Left lung (tissue), 10 donors: ENCODE measurements around the gene EZH1. TPM values are rescaled to one million over a fixed set of nuclear protein-coding genes. Genes with fewer than 3 reads are reported as not detected.

Experiments used
- ATAC-seq: fragments of 200-7000 bp; cut with Tn5 transposase; one replicate; pipeline ENCODE4 v1.9.1; 2020; ENCODE audit warnings: moderate library complexity
- DNase-seq, 4 donors: peaks; one replicate each; pipeline ENCODE4 v3.0.0-alpha.2; 2013 to 2020
- H3K27ac ChIP-seq, 2 donors: fragments of 200-600 bp; sonication (generic) in 1 of 2; one replicate each; pipeline versions ENCODE4 v1.5.0 to v1.8.0; 2020 to 2021
- H3K27me3 ChIP-seq, 2 donors: fragments of 200-600 bp; sonication (generic) in 1 of 2; one replicate each; pipeline versions ENCODE4 v1.5.0 to v1.8.0; 2020 to 2021
- H3K36me3 ChIP-seq, 2 donors: fragments of 200-600 bp; sonication (generic) in 1 of 2; one replicate each; pipeline versions ENCODE4 v1.5.0 to v1.8.0; 2020 to 2021
- H3K4me1 ChIP-seq, 2 donors: fragments of 200-600 bp; one replicate each; pipeline ENCODE4 v1.8.0; 2021
- H3K4me3 ChIP-seq, 2 donors: fragments of 200-600 bp; sonication (generic) in 1 of 2; one replicate each; pipeline versions ENCODE4 v1.5.0 to v1.8.0; 2020 to 2021; ENCODE audit warnings: mild to moderate bottlenecking in 1 of 2
- H3K9me3 ChIP-seq, 2 donors: fragments of 200-600 bp; sonication (generic) in 1 of 2; one replicate each; pipeline versions ENCODE4 v1.5.0 to v1.8.0; 2020 to 2021
- CTCF ChIP-seq, 2 donors: fragments of 200-600 bp; sonication (generic) in 1 of 2; IDR thresholded peaks; one replicate each; pipeline versions ENCODE4 v1.5.0 to v1.8.0; 2021; ENCODE audit warnings: antibody characterized with exemption in 2 of 2
- intact Hi-C, 2 donors: fragments of 100-400 bp; cut with DNase I; formaldehyde crosslinking; loops; one replicate each; pipeline versions ENCODE4 v1.11.2 to v1.14.2; 2022
- polyA plus RNA-seq, 6 donors: library from polyadenylated mRNA; unstranded; fragments of 120-200 nt; gene quantifications; one replicate each; pipeline ENCODE4 v1.2.1, GENCODE V29; 2013; ENCODE audit not compliant: insufficient read length in 6 of 6
- total RNA-seq, 2 donors: library from RNA; stranded (reverse); fragmentation: NEBNext Ultra II Directional; extraction: Animal tissue kit (Norgen Biotek cat#: 25700); gene quantifications; one replicate each; pipeline ENCODE4 v1.2.1, GENCODE V29; 2021
- donor health status: DM: no; HTN: yes; CAD: no.
- donor health status: DM: no; HTN: no; CAD: no.

Gene EZH1
- total and polyA plus RNA-seq, 8 donors: 31.5 to 45.9 (median 36.8) TPM

DNA sequence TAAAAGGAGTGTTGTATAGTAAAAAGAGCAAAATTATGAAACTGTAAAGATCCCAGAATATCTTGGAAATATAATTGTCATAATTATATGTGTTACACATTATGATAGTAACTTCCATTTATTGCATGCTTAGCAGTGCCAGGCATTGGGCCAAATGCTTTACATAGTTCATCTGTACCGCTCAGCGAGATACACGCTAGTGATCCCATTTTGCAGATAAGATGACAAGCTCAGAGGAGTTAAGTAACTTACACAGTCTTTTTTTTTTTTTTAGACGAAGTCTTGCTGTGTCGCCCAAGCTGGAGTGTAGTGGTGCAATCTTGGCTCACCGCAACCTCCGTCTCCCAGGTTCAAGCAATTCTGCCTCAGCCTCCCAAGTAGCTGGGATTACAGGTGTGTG lies 6.8 kb upstream of the EZH1 start:
- no peak for DNase-seq
- Histone ChIP-seq H3K4me1 (peaks cover 6 to 14% of the 10 kb centered on the region in 2 donors), H3K27me3 (no peaks in the 10 kb centered on the region), H3K4me3 (no peak overlapping the region), H3K36me3 (no peaks in the 10 kb centered on the region), H3K9me3 (no peaks in the 10 kb centered on the region), H3K27ac (no peak overlapping the region)
- no peak for ATAC-seq
- intact Hi-C loops: no loop called here
- no peak for TF ChIP-seq CTCF (IDR thresholded peaks at IDR 0.05)

DNA sequence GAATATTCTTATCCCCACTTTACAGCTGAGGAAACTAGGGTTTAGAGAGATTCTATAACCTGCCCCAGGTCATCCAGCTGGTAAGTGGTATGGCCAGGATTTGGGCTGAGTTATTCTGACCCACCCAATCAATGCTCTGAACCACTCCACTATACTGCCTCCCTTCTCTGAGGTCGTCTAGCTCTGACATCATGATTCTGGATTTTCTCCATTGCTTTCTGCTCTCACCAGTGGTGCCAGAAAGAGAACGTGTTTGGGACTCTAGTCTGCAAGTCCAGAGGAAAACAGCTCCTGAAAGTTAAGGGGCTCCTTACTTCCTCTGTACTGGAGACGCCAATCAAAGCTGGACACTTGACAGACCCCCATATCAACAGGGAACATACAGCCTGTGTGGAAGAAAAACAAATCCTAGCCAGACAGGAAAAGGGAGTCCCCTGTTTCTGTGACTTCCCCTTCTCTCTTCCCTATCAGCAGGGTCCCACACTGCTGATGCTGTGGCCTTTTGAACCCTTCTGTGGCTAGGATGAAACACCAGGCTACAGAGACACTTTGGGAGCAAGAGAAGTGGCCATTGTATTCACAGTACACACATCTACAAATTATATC lies 6.0 kb upstream of the EZH1 start:
- no peak overlapping the region for H3K27ac ChIP-seq
- DNase-seq (no peak), ATAC-seq (peak; percentile 53)
- H3K4me3 ChIP-seq: no peak overlapping the region
- H3K27me3 ChIP-seq: no peaks in the 10 kb centered on the region
- intact Hi-C loops: no loop called here
- peaks cover 6 to 14% of the 10 kb centered on the region in 2 donors for H3K4me1 ChIP-seq
- no peaks in the 10 kb centered on the region for H3K9me3 ChIP-seq
- H3K36me3 ChIP-seq: no peaks in the 10 kb centered on the region
- no peak for TF ChIP-seq CTCF (IDR thresholded peaks at IDR 0.05)

DNA sequence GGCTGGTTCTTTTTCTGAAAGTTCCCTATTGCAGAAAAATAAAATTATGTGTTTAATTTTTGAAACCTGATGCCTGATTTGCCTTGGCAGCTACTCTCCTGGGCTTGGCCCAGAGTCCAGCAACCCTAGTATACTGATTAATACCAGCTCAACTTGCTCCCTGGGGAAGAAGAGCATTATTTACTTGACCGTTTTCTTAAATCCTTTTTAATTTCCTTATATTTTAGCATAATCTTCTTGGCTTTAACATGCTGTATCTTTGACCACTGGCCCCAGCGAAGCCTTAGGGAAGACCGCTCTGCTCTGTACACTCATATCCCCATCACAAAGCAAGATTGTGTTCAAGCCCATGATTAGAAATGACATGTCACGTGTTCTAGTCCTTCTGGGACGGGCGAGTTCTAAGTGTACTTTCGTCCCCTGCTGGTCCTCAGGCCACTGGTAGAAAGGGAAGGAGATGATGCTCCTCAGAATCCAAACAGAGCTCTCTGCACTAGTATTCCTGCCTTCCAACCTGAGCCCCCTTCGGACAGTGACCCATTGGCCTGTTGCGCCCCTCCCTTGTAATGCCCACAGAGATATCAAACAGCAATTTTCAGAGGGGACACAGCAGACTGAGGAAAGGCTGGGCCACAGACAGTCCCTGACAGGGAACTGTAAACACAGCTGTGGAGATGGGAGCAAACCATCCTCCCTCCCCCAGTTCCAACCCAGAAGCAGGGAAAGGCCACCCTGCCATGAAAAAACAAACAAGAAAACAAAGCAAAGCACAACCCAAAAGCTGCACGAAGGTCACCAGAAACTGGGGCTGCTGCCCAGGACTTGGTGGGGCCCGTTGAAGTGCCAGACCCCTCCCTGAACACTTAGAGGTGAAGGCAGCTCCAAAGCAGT lies 4.3 kb upstream of the EZH1 start:
- no peak for DNase-seq
- intact Hi-C loops: no loop called here
- ATAC-seq: no peak
- Histone ChIP-seq H3K36me3 (no peaks in the 10 kb centered on the region), H3K27ac (peak overlapping the region; percentile 31 to 42), H3K4me1 (peaks cover 12 to 24% of the 10 kb centered on the region in 2 donors), H3K9me3 (no peaks in the 10 kb centered on the region), H3K4me3 (no peak overlapping the region), H3K27me3 (no peaks in the 10 kb centered on the region)
- TF ChIP-seq CTCF (IDR thresholded peaks at IDR 0.05): no peak

DNA sequence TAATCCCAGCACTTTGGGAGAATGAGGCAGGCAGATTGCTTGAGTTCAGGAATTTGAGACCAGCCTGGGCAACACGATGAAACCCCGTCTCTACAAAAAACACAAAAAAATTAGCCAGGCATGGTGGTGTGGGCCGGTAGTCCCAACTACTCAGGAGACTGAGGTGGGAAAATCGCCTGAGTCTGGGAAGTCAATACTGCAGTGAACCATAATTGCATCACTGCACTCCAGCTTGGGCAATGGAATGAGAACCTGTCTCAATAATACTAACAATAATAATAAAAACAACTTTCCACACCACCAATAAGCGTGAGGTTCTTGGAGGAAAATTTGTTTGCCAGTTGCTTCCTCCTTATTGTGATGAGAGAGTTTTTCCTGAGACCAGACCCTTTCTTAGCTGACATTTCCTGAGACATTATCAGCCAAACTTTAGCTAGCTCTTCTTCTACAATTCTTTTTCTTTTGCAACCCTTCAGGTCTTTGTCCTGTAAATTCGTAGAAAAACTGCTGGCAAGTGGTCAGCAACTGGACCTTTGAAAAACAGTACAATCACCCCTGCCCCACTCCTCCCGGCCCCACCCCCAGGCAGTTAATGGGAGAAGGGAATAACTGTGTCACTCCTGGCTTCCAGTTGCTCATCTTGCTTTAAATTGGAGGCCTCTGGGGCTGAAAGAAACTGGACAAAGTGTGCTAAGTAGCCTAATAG lies 3.5 kb upstream of the EZH1 start:
- intact Hi-C loops: no loop called here
- Histone ChIP-seq H3K27me3 (no peaks in the 10 kb centered on the region), H3K9me3 (no peaks in the 10 kb centered on the region), H3K27ac (peak overlapping the region in 1 of 2 donors; percentile 31), H3K36me3 (no peaks in the 10 kb centered on the region), H3K4me1 (peaks cover 20 to 32% of the 10 kb centered on the region in 2 donors), H3K4me3 (no peak overlapping the region)
- ATAC-seq (no peak), DNase-seq (no peak)
- no peak for TF ChIP-seq CTCF (IDR thresholded peaks at IDR 0.05)
